ENCODE results near the gene SLC25A21. TPM values are rescaled to one million over a fixed set of nuclear protein-coding genes. Genes with fewer than 3 reads are reported as not detected.

SLC25A21 gene
- total RNA-seq, 1 donor from 2014 or later: 0.91 TPM

DNA sequence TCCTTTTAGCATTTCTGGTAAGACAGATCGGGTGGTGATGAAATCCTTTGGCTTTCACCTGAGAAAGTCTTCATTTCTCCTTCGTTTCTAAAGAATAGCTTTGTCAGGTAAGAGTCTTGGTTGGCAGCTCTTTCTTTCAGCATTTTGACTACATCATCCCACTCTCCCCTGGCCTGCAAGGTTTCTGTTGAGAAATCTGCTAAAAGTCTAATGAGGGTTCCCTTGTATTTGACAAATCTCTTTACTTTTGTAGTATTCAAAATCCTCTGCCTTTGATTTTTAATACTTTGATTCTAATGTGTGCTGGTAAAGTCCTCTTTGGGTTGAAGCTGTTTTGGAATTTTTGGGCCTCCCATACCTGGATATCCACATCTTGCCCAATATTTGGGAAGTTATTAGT is 390.5 kb downstream of the SLC25A21 start:
- DNase-seq: no peak
- no peaks in the 10 kb centered on the region for H3K27me3 Mint-ChIP-seq (ENCODE audit: unreplicated experiment)
- no peaks in the 10 kb centered on the region for H3K9me3 Mint-ChIP-seq (ENCODE audit: unreplicated experiment)
- peaks cover 6% of the 10 kb centered on the region for H3K36me3 Mint-ChIP-seq (ENCODE audit: unreplicated experiment)
- no peak overlapping the region for H3K27ac Mint-ChIP-seq (ENCODE audit: unreplicated experiment)
- H3K4me3 Mint-ChIP-seq (ENCODE audit: unreplicated experiment): no peak overlapping the region
- TF ChIP-seq CTCF (IDR thresholded peaks at IDR 0.05; ENCODE audit: partially characterized antibody, unreplicated experiment): no peak
- no peaks in the 10 kb centered on the region for H3K4me1 Mint-ChIP-seq (ENCODE audit: low read depth, unreplicated experiment)

DNA sequence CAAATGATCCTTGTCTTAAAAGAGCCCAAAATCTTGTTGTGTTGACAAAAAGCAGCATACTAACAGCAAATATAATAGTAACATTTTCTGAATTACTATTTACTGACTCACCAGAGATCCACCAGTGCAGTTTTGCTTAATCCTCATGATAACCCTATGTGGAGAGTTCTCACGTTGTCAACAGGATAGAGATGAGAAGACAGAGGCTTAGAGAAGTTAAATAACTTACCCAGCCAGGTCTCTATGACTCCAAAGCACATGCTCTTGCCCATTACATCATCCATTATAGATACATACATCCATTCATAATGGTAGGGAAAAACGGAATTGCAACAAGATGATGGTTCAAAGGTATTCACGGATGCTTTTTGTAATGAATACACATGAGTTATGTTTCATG is 398.8 kb downstream of the SLC25A21 start:
- H3K4me1 Mint-ChIP-seq (ENCODE audit: low read depth, unreplicated experiment): peaks cover 6% of the 10 kb centered on the region
- no peaks in the 10 kb centered on the region for H3K9me3 Mint-ChIP-seq (ENCODE audit: unreplicated experiment)
- no peak for DNase-seq
- no peak overlapping the region for H3K4me3 Mint-ChIP-seq (ENCODE audit: unreplicated experiment)
- H3K27me3 Mint-ChIP-seq (ENCODE audit: unreplicated experiment): no peaks in the 10 kb centered on the region
- H3K36me3 Mint-ChIP-seq (ENCODE audit: unreplicated experiment): no peaks in the 10 kb centered on the region
- no peak for TF ChIP-seq CTCF (IDR thresholded peaks at IDR 0.05; ENCODE audit: partially characterized antibody, unreplicated experiment)
- H3K27ac Mint-ChIP-seq (ENCODE audit: unreplicated experiment): no peak overlapping the region

GRCh38 chr14:36773136-36773540 is 399.3 kb downstream of the SLC25A21 start:
- H3K4me3 Mint-ChIP-seq (ENCODE audit: unreplicated experiment): no peak overlapping the region
- H3K27ac Mint-ChIP-seq (ENCODE audit: unreplicated experiment): no peak overlapping the region
- TF ChIP-seq CTCF (IDR thresholded peaks at IDR 0.05; ENCODE audit: partially characterized antibody, unreplicated experiment): peak; percentile 13
- H3K4me1 Mint-ChIP-seq (ENCODE audit: low read depth, unreplicated experiment): peaks cover 6% of the 10 kb centered on the region
- DNase-seq: no peak
- H3K27me3 Mint-ChIP-seq (ENCODE audit: unreplicated experiment): no peaks in the 10 kb centered on the region
- no peaks in the 10 kb centered on the region for H3K36me3 Mint-ChIP-seq (ENCODE audit: unreplicated experiment)
- H3K9me3 Mint-ChIP-seq (ENCODE audit: unreplicated experiment): no peaks in the 10 kb centered on the region

GRCh38 chr14:36771028-36771640 is 401.3 kb downstream of the SLC25A21 start:
- TF ChIP-seq CTCF (IDR thresholded peaks at IDR 0.05; ENCODE audit: partially characterized antibody, unreplicated experiment): no peak
- Mint-ChIP-seq H3K27ac (ENCODE audit: unreplicated experiment) (no peak overlapping the region), H3K27me3 (ENCODE audit: unreplicated experiment) (no peaks in the 10 kb centered on the region), H3K4me1 (ENCODE audit: low read depth, unreplicated experiment) (peaks cover 10% of the 10 kb centered on the region), H3K9me3 (ENCODE audit: unreplicated experiment) (no peaks in the 10 kb centered on the region), H3K4me3 (ENCODE audit: unreplicated experiment) (no peak overlapping the region), H3K36me3 (ENCODE audit: unreplicated experiment) (no peaks in the 10 kb centered on the region)
- no peak for DNase-seq

- Mint-ChIP-seq H3K4me3 (ENCODE audit: unreplicated experiment) (no peak overlapping the region), H3K27ac (ENCODE audit: unreplicated experiment) (no peak overlapping the region), H3K36me3 (ENCODE audit: unreplicated experiment) (no peaks in the 10 kb centered on the region), H3K27me3 (ENCODE audit: unreplicated experiment) (peaks cover 3% of the 10 kb centered on the region), H3K9me3 (ENCODE audit: unreplicated experiment) (no peaks in the 10 kb centered on the region), H3K4me1 (ENCODE audit: low read depth, unreplicated experiment) (peaks cover 10% of the 10 kb centered on the region)
- DNase-seq: no peak
- no peak for TF ChIP-seq CTCF (IDR thresholded peaks at IDR 0.05; ENCODE audit: partially characterized antibody, unreplicated experiment)
Observed at GRCh38 chr14:36768638-36769337, 403.6 kb downstream of the SLC25A21 start.
